Activated CD4-positive, alpha-beta T cell treated with anti-CD3 and anti-CD28 coated beads, Interleukin-2, amount 50 U/mL, for 4 hours (primary cell): ENCODE measurements around the gene FAM83B.
"Not testable (repeated sequence)": the region's sequence is repeated elsewhere in the genome, so short reads cannot be mapped to it uniquely, and the experiment has no call there.

Source experiments
- DNase-seq, 2 experiments: peaks; one replicate each; pipeline ENCODE4 v3.0.0-alpha.2; 2020

The FAM83B gene

DNA sequence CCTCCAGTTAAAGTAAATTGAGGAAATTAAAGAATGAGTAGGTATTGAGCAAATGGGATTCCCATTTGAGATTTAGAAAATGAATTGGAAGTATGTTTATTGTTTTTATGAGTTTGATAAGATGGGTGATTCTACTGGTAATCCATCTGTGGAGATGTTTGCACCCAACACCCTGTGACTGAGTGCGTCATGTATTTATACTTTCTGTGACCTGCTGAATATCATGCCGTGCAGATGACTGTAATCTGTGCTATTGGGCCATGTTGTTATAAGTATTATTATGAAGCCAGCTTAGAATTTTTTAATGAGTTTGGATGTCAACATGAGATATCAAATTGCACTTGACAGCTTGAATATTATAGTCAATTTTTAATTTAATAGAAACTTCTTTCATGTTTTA, 17.7 kb downstream of the FAM83B start:
- no peak for DNase-seq

DNA sequence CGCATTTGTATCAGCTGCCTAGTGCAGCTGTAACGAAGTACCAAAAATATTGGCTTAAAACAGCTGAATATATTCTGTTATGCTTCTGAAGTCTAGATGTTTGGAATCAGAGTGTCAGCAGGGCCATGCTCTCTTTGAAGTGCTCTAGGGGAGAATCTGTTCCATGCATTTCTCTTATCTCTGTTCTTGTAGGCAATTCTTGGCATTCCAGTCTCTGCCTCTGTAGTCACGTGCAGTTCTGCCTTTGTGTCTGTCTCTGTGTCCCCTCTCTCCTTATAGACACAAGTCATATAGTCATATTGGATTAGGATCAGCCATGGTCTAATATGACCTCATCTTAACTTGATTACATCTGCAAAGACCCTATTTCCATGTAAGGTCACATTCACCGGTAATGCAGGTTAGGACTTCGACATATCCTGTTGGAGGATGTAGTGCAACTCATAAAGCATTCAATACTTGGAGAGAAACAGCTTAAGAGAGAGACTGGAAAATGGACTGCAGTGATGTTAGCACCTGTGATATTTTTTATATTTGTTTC, 18.6 kb downstream of the FAM83B start:
- DNase-seq = no peak

DNA sequence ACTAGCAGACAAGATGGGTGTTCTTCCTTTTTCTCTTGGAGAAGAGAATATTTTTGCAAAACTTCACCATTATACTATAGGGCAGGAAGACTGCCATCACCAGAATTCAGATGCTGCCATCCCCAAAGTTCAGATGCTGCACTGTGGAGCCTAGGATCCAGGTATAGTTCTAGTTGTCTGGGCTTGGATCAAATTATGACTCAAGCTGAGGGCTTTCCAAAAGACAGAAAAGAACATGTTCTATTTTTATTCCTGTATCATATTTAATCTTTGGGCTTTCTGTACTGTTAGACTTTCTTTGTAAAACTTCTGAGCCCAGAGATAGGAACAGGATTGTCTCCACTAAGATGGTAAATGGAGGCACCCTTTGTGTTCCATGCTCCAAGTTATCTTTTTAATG, 22.0 kb downstream of the FAM83B start:
- DNase-seq = no peak

DNA sequence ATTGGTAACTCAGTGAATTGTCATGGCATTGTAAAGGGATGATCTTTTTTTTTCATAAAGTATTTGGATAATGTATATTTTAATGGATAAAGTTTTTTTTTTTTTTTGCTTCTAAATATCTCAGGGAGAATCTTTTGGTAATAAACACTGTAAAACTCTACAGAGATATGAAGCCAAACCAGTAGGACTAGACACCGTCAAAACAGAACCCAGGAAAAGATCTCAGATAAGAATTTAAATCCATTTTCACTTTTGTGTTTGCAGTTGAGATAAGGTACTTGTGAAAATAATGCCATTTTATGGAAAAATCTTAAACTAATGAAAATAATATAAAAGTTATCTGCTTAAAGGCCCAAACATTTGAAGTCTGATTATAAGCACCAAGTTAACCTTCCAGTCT, 27.0 kb downstream of the FAM83B start:
- no peak for DNase-seq

DNA sequence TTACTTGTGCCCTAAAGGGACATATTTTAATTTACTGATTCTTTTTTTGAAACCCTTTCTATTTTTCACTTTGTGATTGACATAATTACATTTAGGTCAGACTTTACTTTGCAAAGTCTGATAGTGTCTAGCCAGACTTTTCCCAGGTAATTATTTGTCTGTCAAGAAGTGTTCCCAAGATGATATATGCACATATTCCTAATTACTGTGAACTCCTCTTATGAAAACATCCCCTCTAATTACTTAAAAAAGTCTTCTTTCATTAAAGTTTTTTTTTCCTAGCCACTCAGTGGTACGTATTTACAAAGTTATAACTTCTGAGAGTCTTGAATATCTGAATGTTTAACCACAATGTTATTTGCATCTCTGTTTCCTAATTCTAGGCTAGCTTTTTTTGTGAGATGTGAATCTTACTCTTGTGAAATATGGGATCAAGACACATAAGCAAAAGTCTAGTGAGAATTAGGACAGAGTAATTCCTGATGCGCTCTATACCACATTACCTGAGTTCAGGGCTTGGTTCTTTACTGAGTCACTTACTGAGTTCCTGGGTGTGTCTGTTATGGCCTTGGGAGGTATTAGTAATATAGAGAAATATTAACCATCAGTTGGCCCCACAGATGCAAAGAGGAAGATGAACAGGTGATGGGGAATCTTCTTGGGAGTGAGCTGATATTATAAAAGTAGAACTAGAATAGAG, 27.9 kb downstream of the FAM83B start:
- no peak for DNase-seq

DNA sequence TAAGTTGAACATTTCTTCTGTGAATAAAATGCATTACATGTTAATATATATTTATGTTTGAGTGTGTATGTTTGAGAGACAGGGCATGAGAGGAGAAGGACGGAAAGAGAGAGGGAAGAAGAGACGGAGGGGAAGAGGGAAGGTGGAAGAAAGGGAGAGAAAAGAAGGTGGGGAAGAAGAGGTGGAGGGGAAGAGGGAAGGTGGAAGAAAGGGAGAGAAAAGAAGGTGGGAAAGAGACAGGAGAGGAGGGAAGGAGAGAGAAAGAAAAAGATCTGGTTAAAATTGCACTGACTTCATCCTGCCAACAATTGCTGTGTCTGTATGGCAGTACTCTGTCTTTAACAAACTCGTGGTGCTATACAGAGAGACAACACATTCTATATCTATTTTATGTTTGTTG, 29.0 kb downstream of the FAM83B start:
- no peak for DNase-seq

DNA sequence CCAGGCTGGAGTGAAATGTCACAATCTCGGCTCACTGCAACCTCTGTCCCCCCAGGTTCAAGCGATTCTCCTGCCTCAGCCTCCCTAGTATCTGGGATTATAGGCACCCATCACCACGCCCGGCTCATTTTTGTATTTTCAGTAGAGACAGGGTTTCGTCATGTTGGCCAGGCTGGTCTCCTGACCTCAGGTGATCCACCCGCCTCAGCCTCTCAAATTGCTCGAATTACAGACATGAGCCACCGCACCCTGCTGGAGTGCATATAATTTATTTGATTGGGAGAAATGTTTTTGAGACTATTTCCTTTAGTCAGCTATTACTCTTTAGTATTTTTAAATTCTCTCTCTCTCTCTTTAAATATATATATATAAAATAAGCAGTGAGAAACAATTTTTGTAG, 29.8 kb downstream of the FAM83B start:
- DNase-seq = no peak

DNA sequence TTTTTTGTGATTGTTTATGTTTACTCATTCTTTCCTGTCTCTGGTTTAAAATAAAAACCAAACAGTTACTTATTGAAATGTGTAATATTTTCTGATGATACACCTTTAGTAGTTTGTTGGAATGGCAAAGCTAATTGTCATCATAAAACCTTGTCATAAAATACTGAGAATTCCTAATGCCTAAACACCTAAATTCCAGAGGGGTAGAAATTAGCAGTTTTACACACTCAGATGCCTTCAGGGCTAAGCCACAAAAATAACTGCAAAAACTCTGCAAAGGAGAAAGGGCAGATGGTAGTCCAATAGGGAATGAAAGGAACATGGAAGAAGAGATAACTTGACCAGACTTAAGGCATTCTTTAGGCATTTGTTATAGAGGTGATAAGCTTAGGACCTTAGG, 30.3 kb downstream of the FAM83B start:
- DNase-seq = no peak

DNA sequence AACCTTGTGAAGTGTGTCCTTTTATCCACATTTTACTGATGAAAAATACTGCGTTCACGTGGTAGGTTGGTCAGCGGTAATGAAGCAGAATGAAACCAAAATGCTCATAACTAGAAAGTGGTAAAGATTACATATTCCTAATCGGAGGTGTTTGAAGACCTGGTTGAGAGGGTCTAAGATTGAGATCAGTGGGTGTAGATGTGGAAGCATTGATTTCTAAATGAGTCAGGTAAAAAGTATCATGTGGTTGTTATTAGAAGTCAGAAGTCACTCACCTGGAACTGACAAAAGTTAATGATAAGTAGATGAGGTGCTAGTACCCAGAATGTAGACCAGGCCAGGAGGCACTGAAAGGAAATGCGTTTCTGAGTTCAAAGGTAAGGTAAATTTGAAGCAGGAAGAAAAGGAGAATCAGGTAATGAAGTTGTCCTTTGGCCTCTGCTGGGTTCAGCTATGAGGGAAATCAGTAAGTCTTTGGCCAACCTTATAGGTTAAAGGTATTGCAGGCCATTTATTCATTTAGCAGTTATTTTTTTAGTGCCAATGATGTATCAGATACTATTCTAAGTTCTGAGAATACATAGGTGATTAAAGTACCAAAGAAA, 31.2 kb downstream of the FAM83B start:
- DNase-seq = no peak

DNA sequence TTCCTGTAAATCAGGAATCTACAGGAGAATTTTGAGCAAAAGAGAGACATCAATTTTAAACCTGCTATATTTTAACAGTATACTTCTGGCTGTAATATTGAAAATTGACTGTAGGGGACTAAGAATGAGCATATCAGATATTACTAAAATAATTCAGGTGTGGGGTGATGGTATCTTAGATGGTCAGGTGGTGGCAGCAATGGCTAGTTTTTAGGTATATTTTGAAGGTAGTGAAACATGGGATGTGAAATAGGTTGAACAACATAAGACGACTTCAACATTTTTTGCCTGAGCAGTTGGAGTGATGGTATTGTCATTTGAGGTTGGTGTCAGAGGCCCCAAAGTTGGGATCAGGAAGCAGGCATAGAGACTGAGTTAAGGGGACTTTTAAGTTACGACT, 32.1 kb downstream of the FAM83B start:
- no peak for DNase-seq

DNA sequence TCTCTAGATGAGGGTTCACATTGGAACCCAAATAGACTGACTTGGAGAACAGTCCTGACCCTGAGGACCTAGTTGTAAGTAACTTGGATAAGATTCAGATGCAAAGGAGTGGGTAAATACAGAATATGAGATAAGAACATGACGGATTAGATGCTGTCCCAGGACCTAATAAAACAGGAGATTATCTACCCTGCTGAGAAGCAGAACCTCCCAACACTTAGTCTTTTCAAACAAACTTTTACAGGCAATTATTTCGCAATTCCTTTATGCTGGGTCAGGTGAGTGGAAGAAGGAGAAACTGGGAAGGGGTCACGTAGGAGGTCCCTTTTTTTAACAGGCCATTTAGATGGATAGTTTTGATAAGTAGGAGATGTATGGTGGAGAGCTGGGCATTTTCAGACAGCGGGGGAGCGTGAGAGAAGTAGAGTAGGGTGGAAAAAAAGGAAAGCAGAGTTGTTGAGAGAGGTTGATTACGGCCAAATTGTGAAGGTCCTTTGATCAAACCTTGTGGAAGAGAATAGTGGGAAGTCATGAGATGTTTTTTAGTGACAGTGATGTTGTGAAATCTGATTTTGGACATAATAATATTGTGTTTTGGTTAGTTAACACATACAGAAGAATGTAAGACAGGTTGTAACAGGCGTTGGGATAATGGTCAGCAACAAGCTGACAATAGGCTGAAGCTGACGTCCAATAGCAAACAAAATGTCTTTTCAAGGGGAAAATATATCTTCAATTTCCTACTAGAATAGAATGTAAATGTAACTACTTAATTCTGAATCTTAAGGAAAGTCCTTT, 32.8 kb downstream of the FAM83B start:
- no peak for DNase-seq

DNA sequence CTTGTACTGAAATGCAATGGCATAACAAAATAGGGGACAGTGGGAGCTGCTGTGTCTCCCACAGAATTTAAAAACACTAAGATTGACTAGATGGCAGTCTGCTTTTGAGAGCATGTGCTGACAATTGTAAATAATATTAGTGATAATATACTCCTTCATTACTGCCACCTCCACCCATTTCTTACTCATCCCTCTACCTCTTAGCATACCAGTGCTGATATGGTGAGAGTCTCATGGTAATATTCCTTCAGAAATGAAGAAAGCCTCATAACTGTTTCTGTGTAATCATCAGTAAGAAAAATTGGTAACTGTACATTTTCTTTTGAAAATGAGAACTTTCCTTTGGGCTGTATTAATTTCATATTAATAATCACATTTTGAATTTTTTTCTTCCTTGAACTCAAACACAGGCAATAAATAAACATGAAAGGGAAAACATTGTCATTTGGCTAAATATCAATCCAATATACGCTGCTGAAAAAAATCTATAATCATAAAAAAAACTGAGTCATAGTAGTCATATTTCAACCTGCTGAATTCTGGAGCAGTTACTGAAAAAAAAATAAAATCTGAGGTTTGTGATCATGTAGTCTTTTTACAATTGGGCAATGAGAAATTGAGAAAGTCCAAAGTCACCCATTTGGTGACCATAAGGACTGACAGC, 34.6 kb downstream of the FAM83B start:
- DNase-seq = no peak

DNA sequence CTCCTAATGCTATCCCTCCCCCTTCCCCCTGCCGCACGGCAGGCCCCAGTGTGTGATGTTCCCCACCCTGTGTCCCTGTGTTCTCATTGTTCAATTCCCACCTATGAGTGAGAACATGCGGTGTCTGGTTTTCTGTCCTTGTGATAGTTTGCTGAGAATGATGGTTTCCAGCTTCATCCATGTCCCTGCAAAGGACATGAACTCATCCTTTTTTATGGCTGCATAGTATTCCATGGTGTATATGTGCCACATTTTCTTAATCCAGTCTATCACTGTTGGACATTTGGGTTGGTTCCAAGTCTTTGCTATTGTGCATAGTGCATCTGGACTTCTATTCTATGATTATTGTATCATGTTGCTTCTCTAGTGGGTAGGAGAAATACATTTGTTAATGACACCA, 35.3 kb downstream of the FAM83B start:
- not testable (repeated sequence) for DNase-seq

DNA sequence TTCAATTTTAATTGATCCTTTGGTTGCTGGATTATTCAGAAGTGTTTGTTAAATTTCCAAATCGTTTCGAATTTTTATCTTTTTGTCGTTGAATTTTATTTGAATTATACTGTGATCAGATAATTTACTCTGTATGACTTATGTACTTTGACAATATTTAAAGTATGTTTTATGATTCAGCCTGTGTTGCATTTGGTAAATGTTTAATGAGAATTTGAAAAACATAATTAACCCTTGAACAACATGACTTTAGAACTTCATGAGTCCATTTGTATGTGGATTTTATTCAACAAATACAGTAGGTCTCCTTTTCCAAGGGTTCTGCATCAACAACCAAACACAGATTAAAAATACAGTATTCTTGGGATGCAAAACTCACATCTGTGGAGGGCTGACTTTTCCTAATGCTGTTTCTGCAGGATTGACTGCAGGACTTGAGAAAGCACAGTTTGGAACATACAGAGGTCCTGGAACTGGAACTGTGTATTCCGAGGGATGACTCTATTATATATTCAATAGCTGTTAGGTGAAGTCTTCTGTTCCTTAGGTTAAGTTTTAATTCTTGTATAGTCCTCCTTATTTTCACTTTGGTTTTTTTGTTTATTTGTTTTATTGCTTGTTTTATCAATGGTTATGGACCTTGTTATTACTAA, 40.5 kb downstream of the FAM83B start:
- DNase-seq = no peak

DNA sequence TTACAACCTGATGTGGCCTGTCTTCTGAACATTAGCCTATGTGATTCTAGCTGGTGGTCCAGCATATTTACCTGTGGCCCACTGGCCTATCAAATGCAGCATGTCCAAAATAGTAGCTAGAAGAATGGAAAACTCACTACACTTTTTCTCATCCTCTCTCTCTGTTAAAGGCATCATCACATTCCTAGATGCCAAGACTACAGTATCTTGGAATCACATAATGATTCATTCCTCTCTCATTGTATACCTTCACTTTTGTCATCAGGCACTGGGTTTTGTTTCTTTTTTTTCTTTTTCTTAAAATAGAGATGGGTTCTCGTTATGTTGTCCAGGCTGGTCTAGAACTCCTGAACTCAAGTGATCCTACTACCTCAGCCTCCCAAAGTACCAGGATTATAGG, 45.0 kb downstream of the FAM83B start:
- DNase-seq = no peak

DNA sequence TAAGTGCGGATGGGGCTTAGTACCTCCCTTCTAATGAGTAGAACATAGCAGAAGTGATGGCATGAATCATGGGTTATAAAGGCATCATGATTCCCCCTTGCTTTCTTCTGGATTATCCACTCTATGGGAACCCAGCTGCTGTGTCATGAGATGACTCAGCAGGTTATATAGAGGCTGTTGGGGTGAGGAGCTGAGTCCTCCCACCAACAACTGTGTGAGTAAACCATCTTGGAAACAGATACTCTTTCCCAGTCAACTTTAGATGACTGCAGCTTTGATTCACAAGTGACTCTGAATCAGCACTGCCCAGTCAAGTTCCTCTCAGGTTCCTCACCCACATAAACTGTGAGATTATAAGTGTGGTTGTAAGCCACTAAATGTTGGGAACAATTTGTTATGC, 46.3 kb downstream of the FAM83B start:
- DNase-seq = no peak

DNA sequence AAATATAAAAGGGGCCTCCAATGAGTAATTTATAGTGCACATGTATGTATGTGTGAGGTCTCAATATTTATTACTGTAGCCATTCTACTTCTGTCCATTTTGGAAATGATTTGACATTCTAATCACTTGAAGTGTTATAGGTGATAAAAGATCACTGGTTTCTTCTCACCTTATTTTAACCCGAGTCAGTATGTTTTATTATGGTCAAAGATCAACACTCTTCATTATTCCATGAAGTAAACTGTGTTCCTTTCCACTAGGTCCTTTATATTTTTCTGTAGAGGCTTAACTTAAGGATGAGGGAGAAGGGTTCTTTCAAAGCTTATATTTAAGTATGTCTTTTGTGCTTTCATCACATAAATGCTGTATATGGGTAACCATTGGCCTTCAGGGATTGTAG, 47.2 kb downstream of the FAM83B start:
- DNase-seq = no peak

DNA sequence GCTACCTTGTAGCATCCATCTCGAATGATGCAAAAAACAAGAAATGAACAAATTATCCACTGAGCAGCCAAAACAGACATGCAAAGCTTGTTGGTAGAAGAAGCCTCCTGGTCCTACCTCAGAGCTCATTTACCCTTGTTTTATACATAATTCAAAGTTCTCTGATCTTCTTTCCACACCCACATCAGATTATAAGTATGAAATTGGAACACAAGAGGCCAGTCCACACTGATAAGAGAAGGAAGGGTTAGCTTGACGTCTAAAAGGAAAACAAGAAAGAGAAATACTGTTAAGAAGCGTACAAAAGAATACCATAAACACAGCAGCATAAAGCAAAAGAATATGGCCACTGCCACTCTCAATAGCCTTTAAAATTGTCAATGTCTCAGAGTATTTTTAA, 49.7 kb downstream of the FAM83B start:
- DNase-seq = no peak

DNA sequence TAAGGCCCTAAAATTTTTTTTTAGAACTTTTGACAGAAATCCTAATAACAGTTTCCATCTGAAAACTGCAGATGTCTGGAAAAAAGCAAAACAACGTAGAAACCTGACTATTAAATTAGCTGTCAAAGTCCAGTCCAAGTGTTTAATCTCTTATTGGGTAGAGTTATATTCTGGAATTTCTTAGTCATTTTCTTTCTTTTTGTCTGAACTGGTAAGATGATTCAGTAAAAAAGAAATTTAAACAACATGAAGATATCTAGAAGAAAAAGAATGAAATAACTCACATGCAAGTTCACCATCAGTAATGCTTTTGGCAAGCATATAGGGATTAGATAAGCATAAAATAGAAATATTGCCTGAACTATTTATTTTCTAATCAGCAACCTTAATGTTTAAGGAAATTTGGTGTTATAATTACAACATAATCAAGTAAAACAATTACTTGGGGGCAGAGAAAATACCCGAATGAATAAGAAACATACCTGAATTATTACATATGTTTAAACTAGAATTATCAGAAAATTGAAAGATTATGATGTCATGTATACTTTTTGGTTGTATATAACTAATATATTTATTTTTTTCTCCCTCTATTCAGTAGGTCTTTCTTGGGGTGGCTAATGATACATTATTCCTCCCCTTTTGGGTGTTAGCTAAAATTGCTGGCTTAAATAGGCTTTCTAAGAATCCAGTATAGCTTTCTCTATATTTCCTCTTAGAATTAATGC, 51.1 kb downstream of the FAM83B start:
- DNase-seq = no peak

DNA sequence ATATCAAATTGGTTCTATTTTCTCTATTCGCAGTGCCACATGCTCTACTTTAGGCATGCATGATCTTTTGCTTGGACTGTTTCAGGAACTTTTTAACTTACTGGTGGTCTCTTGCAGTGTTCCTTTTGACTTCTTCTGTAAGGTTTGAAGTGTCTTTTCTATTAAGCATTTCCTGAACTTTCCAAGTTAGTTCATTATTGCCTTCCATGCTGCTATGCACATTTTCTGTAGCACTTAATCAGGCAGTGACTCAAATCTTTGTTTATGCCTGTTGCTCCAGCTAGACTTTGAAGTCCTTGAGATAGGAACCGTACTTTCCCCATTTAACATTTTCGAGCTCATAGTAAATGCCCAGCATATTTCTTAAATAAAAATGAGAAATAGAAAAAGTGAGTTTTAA, 52.2 kb downstream of the FAM83B start:
- no peak for DNase-seq

DNA sequence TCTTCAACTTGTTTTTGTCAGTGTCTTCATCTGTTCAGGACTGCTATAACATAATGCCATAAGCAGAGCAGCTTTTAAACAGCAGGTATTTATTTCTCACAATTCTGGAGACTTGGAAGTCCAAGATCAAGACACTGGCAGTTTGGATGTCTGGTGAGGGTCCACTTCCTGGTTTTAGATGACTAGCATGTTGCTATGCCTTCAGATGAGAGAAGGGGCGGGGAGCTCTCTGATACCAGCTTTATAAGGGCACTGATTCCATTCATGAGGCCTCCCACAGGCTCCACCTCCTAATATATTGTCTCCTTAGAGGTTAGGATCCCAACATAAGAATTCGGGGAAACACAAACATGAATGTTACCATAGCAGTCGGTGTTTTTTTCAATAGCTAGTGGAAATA, 52.9 kb downstream of the FAM83B start:
- no peak for DNase-seq

DNA sequence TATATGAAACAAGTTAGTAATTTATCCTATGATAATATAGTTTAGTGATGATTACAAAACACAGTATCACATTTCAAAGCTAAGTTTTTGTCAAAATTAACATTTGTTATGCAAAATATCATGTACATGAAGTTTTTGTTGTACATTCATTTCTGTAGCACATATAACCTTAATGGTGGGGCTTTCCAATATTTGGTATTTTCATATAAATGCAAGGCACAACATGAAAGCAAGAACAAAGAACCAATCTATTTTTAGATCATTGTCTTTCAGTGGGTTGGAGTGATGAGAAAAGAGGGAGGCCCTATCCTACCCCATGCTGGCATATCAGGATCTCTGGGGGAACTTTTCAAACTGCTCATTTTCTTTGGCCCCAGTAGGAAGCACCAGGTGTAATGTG, 53.4 kb downstream of the FAM83B start:
- DNase-seq = no peak
